Measurements from ENCODE around the gene MC4R.

DNA sequence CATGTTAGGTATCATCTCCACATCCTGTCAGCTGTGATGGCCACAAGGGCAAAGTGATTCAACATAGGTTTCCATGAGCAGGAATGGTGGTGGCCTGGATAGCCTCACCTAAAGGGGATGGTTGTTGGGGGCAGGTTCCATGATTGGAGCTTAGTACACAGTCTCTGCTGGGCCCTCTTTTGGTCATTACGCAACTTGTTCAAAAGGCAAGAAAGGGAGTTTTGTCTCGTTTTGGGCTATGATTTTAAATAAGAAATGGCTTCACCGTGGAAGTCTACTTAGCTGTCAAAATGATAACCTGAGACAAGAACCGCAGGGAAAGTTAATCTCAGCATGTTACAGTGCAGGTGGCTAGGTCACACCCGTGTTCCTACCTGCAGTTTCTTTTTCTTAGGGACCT is 13.1 kb upstream of the MC4R start:
- TF ChIP-seq POLR2AphosphoS5 (IDR thresholded peaks at IDR 0.05) (no peak), EP300 (IDR thresholded peaks at IDR 0.05) (no peak), POLR2A (IDR thresholded peaks at IDR 0.05; ENCODE audit: low read depth) (no peak)
- TF ChIP-seq, protein P1, sequence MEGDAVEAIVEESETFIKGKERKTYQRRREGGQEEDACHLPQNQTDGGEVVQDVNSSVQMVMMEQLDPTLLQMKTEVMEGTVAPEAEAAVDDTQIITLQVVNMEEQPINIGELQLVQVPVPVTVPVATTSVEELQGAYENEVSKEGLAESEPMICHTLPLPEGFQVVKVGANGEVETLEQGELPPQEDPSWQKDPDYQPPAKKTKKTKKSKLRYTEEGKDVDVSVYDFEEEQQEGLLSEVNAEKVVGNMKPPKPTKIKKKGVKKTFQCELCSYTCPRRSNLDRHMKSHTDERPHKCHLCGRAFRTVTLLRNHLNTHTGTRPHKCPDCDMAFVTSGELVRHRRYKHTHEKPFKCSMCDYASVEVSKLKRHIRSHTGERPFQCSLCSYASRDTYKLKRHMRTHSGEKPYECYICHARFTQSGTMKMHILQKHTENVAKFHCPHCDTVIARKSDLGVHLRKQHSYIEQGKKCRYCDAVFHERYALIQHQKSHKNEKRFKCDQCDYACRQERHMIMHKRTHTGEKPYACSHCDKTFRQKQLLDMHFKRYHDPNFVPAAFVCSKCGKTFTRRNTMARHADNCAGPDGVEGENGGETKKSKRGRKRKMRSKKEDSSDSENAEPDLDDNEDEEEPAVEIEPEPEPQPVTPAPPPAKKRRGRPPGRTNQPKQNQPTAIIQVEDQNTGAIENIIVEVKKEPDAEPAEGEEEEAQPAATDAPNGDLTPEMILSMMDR (IDR thresholded peaks at IDR 0.05): no peak

Measured in esophagus muscularis mucosa (tissue), 4 donors.